Stimulated activated CD4-positive, alpha-beta T cell treated with anti-CD3 and anti-CD28 coated beads, Interleukin-12 subunit alpha, Interleukin-12 subunit beta, amount 100 ng/mL, for 24 hours (primary cell): Measurements from ENCODE around the gene GPAM.
"Not testable (repeated sequence)": the region's sequence is repeated elsewhere in the genome, so short reads cannot be mapped to it uniquely, and the experiment has no call there.

Experiments
- DNase-seq, 2 experiments: peaks; one replicate each; pipeline ENCODE4 v3.0.0-alpha.2; 2020; ENCODE audit warnings: low read depth in 2 of 2

The GPAM gene

DNA sequence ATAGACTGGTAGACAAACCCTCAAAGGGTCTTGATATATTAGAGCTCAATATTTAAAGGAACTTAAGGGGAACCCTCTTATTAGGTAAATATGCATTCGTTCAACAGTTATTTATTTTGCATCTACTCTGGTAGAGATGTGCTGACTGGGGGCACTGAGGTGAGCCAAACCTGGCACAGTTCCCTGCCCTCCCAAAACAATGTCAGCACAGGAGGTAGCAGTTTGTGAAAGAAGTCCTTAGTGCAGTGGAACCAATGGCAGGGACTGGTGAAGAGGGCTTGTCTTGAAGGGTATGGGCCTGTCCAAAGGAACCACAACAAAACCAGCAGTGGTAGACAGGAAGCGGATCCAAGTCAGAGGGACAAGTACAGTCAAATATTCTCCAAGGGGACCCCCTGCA is 32.6 kb upstream of the GPAM start:
- DNase-seq: no peak

DNA sequence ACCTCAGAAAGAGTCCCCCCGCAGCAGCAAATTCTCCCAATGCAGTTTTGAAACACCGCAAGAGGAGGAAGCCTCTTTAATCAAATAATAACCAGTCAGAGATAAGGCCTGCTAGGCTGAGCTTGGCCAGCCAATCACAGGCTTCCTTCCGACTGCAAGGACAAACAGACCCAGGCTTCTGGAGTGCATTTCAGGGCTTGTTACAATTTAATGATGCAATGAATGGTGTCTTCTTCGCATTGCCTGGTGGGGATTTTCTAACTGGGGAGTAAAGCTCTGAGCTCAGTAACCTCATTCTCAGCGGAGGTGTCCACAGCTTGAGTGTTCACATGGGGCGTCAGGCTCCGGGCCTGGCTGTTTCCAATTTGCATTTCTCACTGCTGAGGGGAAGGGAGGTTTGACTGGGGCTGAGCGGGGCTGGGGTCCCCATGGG is 31.8 kb upstream of the GPAM start:
- DNase-seq: no peak

GRCh38 chr10:112214298-112214926 is 30.8 kb upstream of the GPAM start:
- no peak for DNase-seq

GRCh38 chr10:112213836-112214235 is 30.3 kb upstream of the GPAM start:
- DNase-seq: no peak

- no peak for DNase-seq
Measured at GRCh38 chr10:112213098-112213823, 29.7 kb upstream of the GPAM start.

- no peak for DNase-seq
Measured at GRCh38 chr10:112210666-112211065, 27.1 kb upstream of the GPAM start.

DNA sequence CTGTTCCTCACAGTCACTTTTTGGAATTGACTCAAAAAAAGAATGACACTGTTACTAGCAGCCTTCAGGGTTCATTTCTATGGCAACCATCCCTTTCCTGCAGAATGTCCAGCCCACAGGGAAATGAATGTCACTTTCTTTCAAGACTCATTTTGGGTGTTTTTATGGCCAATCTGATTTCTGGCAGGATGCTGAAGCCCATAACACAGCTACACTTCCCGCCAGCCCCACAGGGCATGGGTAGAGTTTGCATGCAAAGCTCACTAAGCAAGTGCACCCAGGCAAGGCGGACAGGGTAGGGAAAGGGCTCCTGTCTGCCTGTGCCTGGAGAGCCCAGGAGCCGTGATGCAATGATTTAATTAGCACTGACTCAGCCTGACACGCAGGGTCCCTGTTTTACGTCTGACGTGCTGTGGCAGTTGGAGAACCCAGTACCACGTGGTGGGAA is 26.1 kb upstream of the GPAM start:
- no peak for DNase-seq

DNA sequence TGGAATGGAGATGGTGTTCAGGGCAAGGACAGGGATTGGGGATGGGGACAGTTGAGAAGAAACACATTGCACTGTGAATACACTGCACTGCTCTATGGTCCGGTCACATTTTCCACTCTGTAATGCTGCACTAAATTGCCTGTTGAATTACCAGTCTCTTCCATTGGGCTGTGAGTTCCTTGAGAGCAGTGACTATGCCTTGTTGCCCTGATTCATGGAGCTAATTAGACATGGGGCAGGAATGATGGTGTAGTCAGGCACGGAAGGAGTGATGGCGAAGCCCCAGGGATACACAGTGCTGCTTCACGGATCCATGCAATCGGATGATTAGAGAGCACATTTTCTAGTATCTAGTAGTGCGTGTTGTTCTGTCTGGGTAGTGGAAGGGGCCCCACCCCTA is 25.4 kb upstream of the GPAM start:
- no peak for DNase-seq

- no peak for DNase-seq
Measured at GRCh38 chr10:112208292-112208691, 24.7 kb upstream of the GPAM start.

DNA sequence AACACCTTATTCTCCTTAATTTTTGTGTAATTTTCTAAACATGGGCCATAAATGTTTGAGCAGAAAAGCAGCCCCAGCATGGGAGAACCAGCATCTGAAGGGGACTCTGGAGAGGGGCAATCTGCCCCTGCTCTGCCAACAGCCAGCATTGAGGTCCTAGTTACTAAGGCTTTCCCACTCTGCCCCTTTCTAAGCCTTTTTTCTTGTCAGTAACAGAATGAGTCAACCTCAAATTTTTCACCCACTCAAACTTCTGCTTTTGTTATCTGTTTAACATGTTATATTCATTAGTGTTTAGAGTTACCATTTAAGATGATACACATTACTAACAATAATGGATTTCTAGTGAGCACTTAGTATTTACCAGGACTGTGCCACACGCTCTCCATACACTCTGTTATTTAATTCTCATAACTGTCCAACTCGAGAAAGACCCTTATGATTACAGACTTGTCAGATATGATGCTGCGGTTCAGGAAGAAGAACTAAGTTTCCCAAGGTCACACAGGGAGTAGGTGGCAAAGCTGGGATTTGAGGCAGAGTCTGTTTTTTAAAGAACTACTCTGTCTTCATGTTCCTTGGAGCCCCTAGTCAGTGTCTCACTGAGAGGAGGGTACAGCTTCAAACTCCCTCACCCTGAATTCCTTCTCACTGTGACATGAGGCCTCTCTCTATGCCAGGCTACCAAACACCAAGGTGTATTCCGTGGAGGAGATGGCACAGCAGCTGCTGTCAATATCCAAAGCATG is 19.9 kb upstream of the GPAM start:
- DNase-seq: no peak

DNA sequence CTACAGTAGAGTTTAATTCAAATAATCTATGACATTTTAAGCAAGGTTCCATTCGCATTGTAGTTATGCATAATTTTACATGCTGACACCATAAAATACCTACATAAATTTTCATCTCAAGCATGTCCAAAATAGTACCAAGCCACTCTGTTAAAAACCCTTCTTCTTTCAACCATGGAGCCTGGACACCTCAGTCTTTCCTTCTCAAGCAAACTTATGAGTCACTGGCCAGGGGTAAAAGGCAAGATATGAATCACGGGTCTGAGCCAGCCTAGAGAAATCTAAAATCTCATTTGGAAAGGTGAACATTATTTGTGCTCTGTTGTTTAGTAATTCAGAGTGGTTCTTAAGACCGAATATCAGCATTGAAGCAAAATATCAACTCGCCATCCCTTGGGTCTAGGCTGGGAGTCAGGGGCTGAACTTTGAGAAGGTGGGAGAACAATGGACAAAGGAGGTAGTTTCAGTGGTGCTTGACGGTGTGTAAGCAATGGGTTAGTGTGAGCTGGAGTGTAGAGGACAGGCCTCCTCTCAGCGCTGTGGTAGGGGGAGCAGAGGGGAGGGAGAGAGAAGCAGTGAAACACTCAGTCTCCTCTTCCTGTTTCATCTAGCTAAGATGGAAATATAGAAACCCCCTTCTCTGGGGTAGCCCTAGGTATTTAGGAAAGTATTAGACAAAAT is 19.1 kb upstream of the GPAM start:
- DNase-seq: no peak

DNA sequence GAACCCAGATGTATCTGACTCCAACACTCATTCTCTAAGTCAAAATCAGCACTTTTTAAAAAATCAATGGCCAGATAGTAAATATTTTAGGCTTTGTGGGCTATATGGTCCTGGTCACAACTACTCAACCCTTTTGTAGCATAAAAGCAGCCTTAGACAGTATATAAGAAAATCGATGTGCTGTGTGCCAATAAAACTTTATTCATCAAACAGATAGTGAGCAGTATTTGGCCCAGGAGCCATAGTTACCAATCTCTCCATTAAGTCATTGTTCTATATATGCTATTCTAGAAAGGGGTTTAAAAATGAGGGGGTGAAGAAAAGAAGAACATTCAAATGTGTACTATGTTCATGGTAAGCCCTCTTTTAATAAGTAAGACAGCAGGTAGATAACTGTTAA is 18.5 kb upstream of the GPAM start:
- DNase-seq: no peak

DNA sequence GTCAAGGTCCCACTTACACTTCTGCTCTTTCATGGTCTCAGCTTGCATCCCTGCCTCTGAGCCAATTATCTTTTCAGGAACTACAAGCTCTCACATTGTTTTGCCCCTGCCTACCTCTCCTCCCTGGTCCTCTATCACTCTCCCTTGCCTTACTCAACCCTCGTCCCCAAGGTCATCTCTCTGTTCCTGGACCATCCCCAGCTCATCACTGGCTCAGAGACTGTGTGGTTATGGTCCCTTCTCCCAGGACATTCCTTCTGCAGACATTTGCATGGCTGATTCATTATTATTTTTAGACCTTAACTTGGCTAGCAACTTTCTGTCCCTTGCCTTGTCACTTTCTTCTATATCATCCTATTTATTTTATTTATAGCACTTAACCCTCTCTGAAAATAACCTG is 17.8 kb upstream of the GPAM start:
- no peak for DNase-seq

- DNase-seq: not testable (repeated sequence)
Measured at GRCh38 chr10:112200259-112200658, 16.7 kb upstream of the GPAM start.

GRCh38 chr10:112197662-112198061 is 14.1 kb upstream of the GPAM start:
- not testable (repeated sequence) for DNase-seq

DNA sequence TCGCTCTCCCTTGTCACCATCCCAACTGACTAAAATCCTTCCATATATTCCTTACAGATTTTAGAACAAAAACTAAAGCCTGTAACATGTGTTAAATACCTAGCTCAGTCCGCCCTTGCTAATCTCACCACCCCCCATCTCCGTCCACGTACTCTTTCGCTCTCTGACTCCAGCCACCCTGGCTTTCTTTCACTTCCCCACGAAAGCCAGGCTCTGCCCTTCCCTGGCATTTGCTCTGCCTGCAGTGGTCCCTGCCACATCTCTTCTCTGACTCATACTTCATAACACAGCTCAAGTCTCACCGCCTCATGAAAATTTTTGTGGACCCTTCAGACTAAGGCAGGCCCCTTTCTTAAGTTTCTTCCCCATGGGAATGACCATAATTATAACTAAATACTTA is 11.7 kb upstream of the GPAM start:
- DNase-seq: no peak

GRCh38 chr10:112191791-112192190 is 8.2 kb upstream of the GPAM start:
- no peak for DNase-seq

DNA sequence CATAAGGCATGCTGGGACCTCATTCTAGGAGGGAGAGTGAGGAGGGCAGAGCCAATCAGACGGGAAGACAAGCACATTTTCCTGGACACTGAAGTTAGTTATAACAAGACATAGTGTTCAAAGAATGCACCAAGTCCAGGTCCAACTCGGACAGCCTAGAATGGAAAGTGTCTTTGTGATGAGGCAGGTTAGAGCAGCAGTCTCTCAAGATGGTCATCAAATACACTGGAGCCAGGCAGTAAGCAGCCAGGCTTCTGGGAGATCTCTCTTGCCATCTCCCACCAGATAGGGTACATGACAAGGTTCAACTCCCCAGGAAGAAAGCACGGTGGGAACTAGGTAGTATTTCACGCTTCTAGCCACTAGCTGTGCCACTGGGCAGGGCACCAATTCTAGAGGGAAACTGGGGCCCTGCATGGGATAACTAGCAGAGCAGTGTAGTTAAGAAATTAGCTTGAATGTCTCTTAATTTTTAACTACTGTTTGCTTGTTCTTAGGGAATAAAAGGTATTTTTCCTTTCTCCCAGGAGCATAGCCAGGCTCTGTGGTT is 7.6 kb upstream of the GPAM start:
- no peak for DNase-seq

GRCh38 chr10:112189465-112189864 is 5.9 kb upstream of the GPAM start:
- DNase-seq: no peak

- no peak for DNase-seq
Measured at GRCh38 chr10:112187527-112187926, 4.0 kb upstream of the GPAM start.

GRCh38 chr10:112185959-112186358 is 2.4 kb upstream of the GPAM start:
- DNase-seq: no peak

GRCh38 chr10:112184379-112184778 is 814 bp upstream of the GPAM start:
- DNase-seq: no peak
